Measurements from ENCODE around the gene LMO7.

DNA sequence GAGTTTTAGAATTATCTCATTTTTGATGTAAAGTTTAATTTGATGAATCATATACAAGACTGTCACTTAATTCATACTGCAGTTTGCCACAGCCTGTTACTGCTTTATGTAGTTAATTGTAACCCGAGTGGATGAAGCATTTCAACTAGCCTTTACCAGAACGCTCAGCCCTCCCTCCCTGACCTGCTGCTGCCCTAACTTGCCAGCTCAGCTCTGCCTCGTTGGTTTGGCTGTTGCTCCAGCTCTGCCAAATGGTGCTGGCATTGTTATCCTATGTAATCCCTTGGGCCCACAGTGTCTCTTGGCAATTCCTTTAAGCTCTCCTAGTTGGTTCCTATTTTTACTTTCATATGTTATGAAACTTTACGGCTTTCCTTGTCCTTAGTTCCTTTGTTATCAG is 113.3 kb downstream of the LMO7 start:
- no peak for TF ChIP-seq POLR2AphosphoS5 (IDR thresholded peaks at IDR 0.05; ENCODE audit: low read depth, low read length)
- TF ChIP-seq POLR2A (IDR thresholded peaks at IDR 0.05; ENCODE audit: low read depth, low read length): no peak

Data from GM12892 (cell line).